Esophagus squamous epithelium (tissue), 4 donors: ENCODE results near the gene KREMEN1.

Experiments
- CTCF ChIP-seq, 6 experiments: fragments of 450-650 bp in 4 of 6; fragments of 200-600 bp in 2 of 6; sonication (generic) in 2 of 6; IDR thresholded peaks; one replicate each; pipeline ENCODE4 v1.5.1; 2016 to 2019; ENCODE audit warnings: antibody characterized with exemption in 6 of 6, mild to moderate bottlenecking in 4 of 6, moderate library complexity in 4 of 6
- POLR2A ChIP-seq, 4 donors: fragments of 450-650 bp; IDR thresholded peaks; one replicate each; pipeline ENCODE4 v1.6.1; 2017; ENCODE audit warnings: antibody characterized with exemption in 4 of 4, mild to moderate bottlenecking in 4 of 4, moderate library complexity in 3 of 4

- TF ChIP-seq CTCF (IDR thresholded peaks at IDR 0.05) (no peak), POLR2A (IDR thresholded peaks at IDR 0.05) (no peak)
Observed at GRCh38 chr22:29146091-29146560, 73.3 kb downstream of the KREMEN1 start.
